Tibial nerve (tissue), 4 donors: ENCODE results near the gene ZNF711.

ENCODE experiments used
- EP300 ChIP-seq, 2 donors: sonication (generic); formaldehyde crosslinking; IDR thresholded peaks; one replicate each; pipeline ENCODE4 v1.6.1; 2017; ENCODE audit warnings: antibody characterized with exemption in 2 of 2, mild to moderate bottlenecking in 1 of 2
- POLR2A ChIP-seq, 2 donors: fragments of 450-650 bp; IDR thresholded peaks; one replicate each; pipeline ENCODE4 v1.6.1; 2017; ENCODE audit warnings: antibody characterized with exemption in 2 of 2, mild to moderate bottlenecking in 2 of 2, moderate library complexity in 2 of 2
- TF ChIP-seq, protein P1 (sequence below), 5 experiments: fragments of 200-600 bp in 3 of 5; fragments of 450-650 bp in 2 of 5; sonication (generic) in 3 of 5; IDR thresholded peaks; one replicate each; pipeline ENCODE4 v1.5.1; 2016 to 2019; ENCODE audit warnings: antibody characterized with exemption in 5 of 5, mild to moderate bottlenecking in 3 of 5, moderate library complexity in 2 of 5

DNA sequence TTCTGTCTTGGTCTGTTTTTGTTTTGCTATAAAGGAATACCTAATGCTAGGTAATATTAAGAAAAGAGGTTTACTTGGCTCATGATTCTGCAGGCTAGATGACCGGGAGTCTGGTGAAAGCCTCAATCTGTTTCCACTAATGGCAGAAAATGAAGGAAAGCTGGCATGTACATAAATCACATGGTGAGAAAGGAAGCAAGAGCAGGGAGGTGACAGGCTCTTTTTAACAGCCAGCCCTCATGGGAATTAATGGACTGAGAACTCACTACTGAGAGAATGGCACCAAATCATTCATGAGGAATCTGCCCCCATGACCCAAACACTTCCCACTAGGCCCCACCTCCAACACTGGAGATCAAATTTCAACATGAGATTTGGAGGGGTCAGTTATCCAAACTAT lies 27.8 kb upstream of the ZNF711 start:
- TF ChIP-seq, protein P1, sequence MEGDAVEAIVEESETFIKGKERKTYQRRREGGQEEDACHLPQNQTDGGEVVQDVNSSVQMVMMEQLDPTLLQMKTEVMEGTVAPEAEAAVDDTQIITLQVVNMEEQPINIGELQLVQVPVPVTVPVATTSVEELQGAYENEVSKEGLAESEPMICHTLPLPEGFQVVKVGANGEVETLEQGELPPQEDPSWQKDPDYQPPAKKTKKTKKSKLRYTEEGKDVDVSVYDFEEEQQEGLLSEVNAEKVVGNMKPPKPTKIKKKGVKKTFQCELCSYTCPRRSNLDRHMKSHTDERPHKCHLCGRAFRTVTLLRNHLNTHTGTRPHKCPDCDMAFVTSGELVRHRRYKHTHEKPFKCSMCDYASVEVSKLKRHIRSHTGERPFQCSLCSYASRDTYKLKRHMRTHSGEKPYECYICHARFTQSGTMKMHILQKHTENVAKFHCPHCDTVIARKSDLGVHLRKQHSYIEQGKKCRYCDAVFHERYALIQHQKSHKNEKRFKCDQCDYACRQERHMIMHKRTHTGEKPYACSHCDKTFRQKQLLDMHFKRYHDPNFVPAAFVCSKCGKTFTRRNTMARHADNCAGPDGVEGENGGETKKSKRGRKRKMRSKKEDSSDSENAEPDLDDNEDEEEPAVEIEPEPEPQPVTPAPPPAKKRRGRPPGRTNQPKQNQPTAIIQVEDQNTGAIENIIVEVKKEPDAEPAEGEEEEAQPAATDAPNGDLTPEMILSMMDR (IDR thresholded peaks at IDR 0.05): no peak
- TF ChIP-seq POLR2A (IDR thresholded peaks at IDR 0.05) (no peak), EP300 (IDR thresholded peaks at IDR 0.05) (no peak)
